Ecto neural progenitor cell (in vitro differentiated cells): ENCODE results near the gene ZNF260.
A peak's percentile ranks its signal among the peaks of the same experiment; 100 is the strongest.

ENCODE experiments used
- DNase-seq: peaks from one replicate; pipeline ENCODE4 v3.0.0-alpha.2; 2018; ENCODE audit warnings: low spot score

ZNF260 gene

GRCh38 chr19:36489920-36490415 is 38.1 kb downstream of the ZNF260 start:
- DNase-seq, result no peak

- DNase-seq, result peak; percentile 95
Observed at GRCh38 chr19:36489118-36489919, 38.8 kb downstream of the ZNF260 start, which contains the start of gene ZNF566. Gene ZNF566 (minus strand): TSS chr19:36489561. CDS start chr19:36476557, 13,004 bp downstream.

GRCh38 chr19:36488846-36489117 is 39.3 kb downstream of the ZNF260 start:
- DNase-seq, result no peak

- no peak for DNase-seq
Observed at GRCh38 chr19:36488118-36488845, 39.8 kb downstream of the ZNF260 start.

GRCh38 chr19:36483653-36484052 is 44.4 kb downstream of the ZNF260 start:
- DNase-seq, result no peak

- no peak for DNase-seq
Observed at GRCh38 chr19:36482876-36483275, 45.2 kb downstream of the ZNF260 start.
